B cell (primary cell): ENCODE measurements around the gene EIF3B. TPM values are rescaled to one million over a fixed set of nuclear protein-coding genes. Genes with fewer than 3 reads are reported as not detected.

Experiments used
- ATAC-seq: fragments of 200-7000 bp; cut with Tn5 transposase; one replicate; pipeline ENCODE4 v1.10.0; 2021; ENCODE audit warnings: low read depth, mild to moderate bottlenecking, moderate number of reproducible peaks, moderate library complexity
- CTCF ChIA-PET: fragments of 350-600 bp; sonication (Branson Sonifier 250); formaldehyde crosslinking; loops from one replicate; lab custom pipeline; 2021; ENCODE audit warnings: antibody characterized with exemption, inconsistent platforms; lab: Charles Lee
- POLR2A ChIA-PET: fragments of 350-600 bp; sonication (Branson Sonifier 250); formaldehyde crosslinking; loops from one replicate; lab custom pipeline; 2021; ENCODE audit warnings: antibody characterized with exemption; lab: Charles Lee
- DNase-seq: peaks from one replicate; pipeline ENCODE4 v3.0.0; 2013
- H2AFZ ChIP-seq: 2 replicates; pipeline ENCODE4 v1.6.1; 2012; ENCODE audit warnings: mild to moderate bottlenecking, low read depth, low read length; ENCODE audit not compliant: insufficient read depth, poor library complexity, severe bottlenecking
- H3K27ac ChIP-seq, 2 donors: 1 replicate in 1 of 2; 2 replicates in 1 of 2; pipeline ENCODE4 v1.5.1; 2012 to 2013; ENCODE audit warnings: low read length in 2 of 2, mild to moderate bottlenecking in 2 of 2, moderate library complexity in 1 of 2
- H3K27me3 ChIP-seq, 4 experiments: fragments of 200-600 bp in 1 of 4; sonication (generic) in 1 of 4; replicated peaks in 1 of 4; 1 replicate in 2 of 4; 2 replicates in 2 of 4; pipeline versions ENCODE4 v1.6.1 to v1.7.0; 2013 to 2016; ENCODE audit warnings: low read length in 3 of 4, mild to moderate bottlenecking in 2 of 4, mixed read lengths in 1 of 4, moderate library complexity in 1 of 4; ENCODE audit not compliant: insufficient read depth in 4 of 4, control insufficient read depth in 3 of 4; ENCODE audit errors: control extremely low read depth in 1 of 4
- H3K36me3 ChIP-seq, 2 experiments: replicated peaks in 1 of 2; 1 replicate in 1 of 2; 2 replicates in 1 of 2; pipeline versions ENCODE4 v1.6.1 to v1.7.1; 2013; ENCODE audit warnings: low read length in 1 of 2; ENCODE audit not compliant: insufficient read depth in 2 of 2, control insufficient read depth in 1 of 2; ENCODE audit errors: control extremely low read depth in 1 of 2, extremely low read depth in 1 of 2
- H3K4me1 ChIP-seq, 2 donors: fragments of 200-600 bp in 1 of 2; sonication (generic) in 1 of 2; 1 replicate in 1 of 2; 2 replicates in 1 of 2; pipeline versions ENCODE4 v1.5.1 to v1.6.1; 2013 to 2017; ENCODE audit warnings: low read length in 2 of 2; ENCODE audit not compliant: control insufficient read depth in 2 of 2, insufficient read depth in 2 of 2
- H3K4me2 ChIP-seq: replicated peaks from 2 replicates; pipeline ENCODE3; 2012; ENCODE audit warnings: mild to moderate bottlenecking, low read depth, low read length; ENCODE audit not compliant: poor library complexity, severe bottlenecking
- H3K4me3 ChIP-seq, 5 experiments: fragments of 200-600 bp in 1 of 5; sonication (generic) in 1 of 5; 1 replicate in 3 of 5; 2 replicates in 2 of 5; pipeline versions ENCODE4 v1.5.1 to v1.7.0; 2011 to 2016; ENCODE audit warnings: low read length in 4 of 5, mild to moderate bottlenecking in 4 of 5, low read depth in 2 of 5, control low read depth in 1 of 5, moderate library complexity in 1 of 5; ENCODE audit not compliant: insufficient read depth in 1 of 5; ENCODE audit errors: control extremely low read depth in 1 of 5, extremely low read depth in 1 of 5
- H3K79me2 ChIP-seq: fragments of 200-600 bp; sonication (generic); one replicate; pipeline ENCODE4 v1.6.0; 2016; ENCODE audit warnings: low read length; ENCODE audit not compliant: control insufficient read depth, insufficient read depth
- H3K9ac ChIP-seq: fragments of 200-600 bp; sonication (generic); 2 replicates; pipeline ENCODE4 v1.6.1; 2017; ENCODE audit warnings: mild to moderate bottlenecking, low read length, moderate library complexity
- H3K9me3 ChIP-seq, 3 donors: one replicate each; pipeline versions ENCODE4 v1.6.1 to v1.7.1; 2013; ENCODE audit warnings: low read length in 2 of 3; ENCODE audit not compliant: control insufficient read depth in 2 of 3, insufficient read depth in 1 of 3; ENCODE audit errors: control extremely low read depth in 1 of 3
- H4K20me1 ChIP-seq: 2 replicates; pipeline ENCODE4 v1.6.0; 2012; ENCODE audit warnings: mild to moderate bottlenecking, low read length; ENCODE audit not compliant: insufficient read depth, control insufficient read depth, poor library complexity, severe bottlenecking
- H3K27ac Mint-ChIP-seq: one replicate; pipeline ENCODE4 v1.8.0; 2021; ENCODE audit warnings: mixed read lengths
- H3K27me3 Mint-ChIP-seq: one replicate; pipeline ENCODE4 v1.8.0; 2021; ENCODE audit warnings: mixed read lengths
- H3K4me1 Mint-ChIP-seq: one replicate; pipeline ENCODE4 v1.8.0; 2021; ENCODE audit warnings: mixed read lengths
- H3K4me3 Mint-ChIP-seq: one replicate; pipeline ENCODE4 v1.8.0; 2021; ENCODE audit warnings: mixed read lengths
- H3K9me3 Mint-ChIP-seq: one replicate; pipeline ENCODE4 v1.8.0; 2022; ENCODE audit warnings: mixed read lengths; ENCODE audit not compliant: insufficient read depth
- EZH2 ChIP-seq: IDR thresholded peaks from 2 replicates; pipeline ENCODE4 v1.6.1; 2012; ENCODE audit warnings: borderline replicate concordance, low read depth, mild to moderate bottlenecking, moderate library complexity, low read length; ENCODE audit not compliant: insufficient read depth, poor library complexity, severe bottlenecking
- WGBS: methylation state at CpG from one replicate; pipeline ENCODE4 v1.1.5; 2013; ENCODE audit warnings: missing lambda C conversion rate; ENCODE audit not compliant: insufficient coverage; 5-methylcytosine and 5-hydroxymethylcytosine counted together
- intact Hi-C: fragments of 100-400 bp; cut with micrococcal nuclease; formaldehyde crosslinking; loops from one replicate; pipeline ENCODE4 v1.10.0; 2022
- polyA plus RNA-seq: library from polyadenylated mRNA; depleted of rRNA; stranded (reverse); fragments of >200 nt; gene quantifications from 2 replicates; pipeline ENCODE4 v1.2.3, GENCODE V29; 2012
- total RNA-seq, 2 donors: library from RNA; stranded (reverse); fragments of 120-200 nt in 1 of 2; gene quantifications; 1 replicate in 1 of 2; 2 replicates in 1 of 2; pipeline versions ENCODE4 v1.2.3 to v1.2.4, GENCODE V29; 2013 to 2022
- TF ChIP-seq, protein P1 (sequence below): fragments of 200-600 bp; IDR thresholded peaks from one replicate; pipeline ENCODE4 v1.8.0; 2022; ENCODE audit warnings: antibody characterized with exemption, mild to moderate bottlenecking

EIF3B gene
- total and polyA plus RNA-seq, 2 donors (not counting 1 experiment from before 2014, with no cell fraction given) = 69.3 to 152 TPM

- no peaks in the 10 kb centered on the region for H3K27me3 ChIP-seq
- peak overlapping the region; percentile 86 for H3K27ac Mint-ChIP-seq
- peak overlapping the region; percentile 27 to 72 for H3K27ac ChIP-seq
- ChIA-PET CTCF (interaction anchor here (1.2 to 1.7 kb wide), 5 partner anchors 27 to 305 kb away, joined by 3 to 6 read pairs (median 3); no protein-coding TSS in a partner anchor), POLR2A (interaction anchor here (0.5 to 1.0 kb wide), 4 partner anchors 50 to 614 kb away, joined by 3 to 4 read pairs (median 3); partner anchors contain the start of genes EIF3B, MRM2 and NUDT1)
- H2AFZ ChIP-seq = peak overlapping the region; percentile 82
- H3K9ac ChIP-seq = peak overlapping the region; percentile 84
- intact Hi-C loops = loop anchor here (5.0 kb wide), 2 partner anchors 167 to 228 kb away; partner anchors contain the start of gene TTYH3
- DNase-seq (peak; percentile 52), ATAC-seq (no peak)
- no peaks in the 10 kb centered on the region for H4K20me1 ChIP-seq
- 28% methylated on average over 10 of the region's 12 CpGs for WGBS
- H3K4me3 ChIP-seq = peak overlapping the region; percentile 38 to 83 (median 77)
- H3K9me3 ChIP-seq = peaks cover 0 to 3% (median 0%) of the 10 kb centered on the region in 3 donors
- H3K4me1 Mint-ChIP-seq = peaks cover 58% of the 10 kb centered on the region
- H3K4me3 Mint-ChIP-seq = peak overlapping the region; percentile 82
- H3K9me3 Mint-ChIP-seq = no peaks in the 10 kb centered on the region
- no peak for TF ChIP-seq EZH2
- TF ChIP-seq, protein P1, sequence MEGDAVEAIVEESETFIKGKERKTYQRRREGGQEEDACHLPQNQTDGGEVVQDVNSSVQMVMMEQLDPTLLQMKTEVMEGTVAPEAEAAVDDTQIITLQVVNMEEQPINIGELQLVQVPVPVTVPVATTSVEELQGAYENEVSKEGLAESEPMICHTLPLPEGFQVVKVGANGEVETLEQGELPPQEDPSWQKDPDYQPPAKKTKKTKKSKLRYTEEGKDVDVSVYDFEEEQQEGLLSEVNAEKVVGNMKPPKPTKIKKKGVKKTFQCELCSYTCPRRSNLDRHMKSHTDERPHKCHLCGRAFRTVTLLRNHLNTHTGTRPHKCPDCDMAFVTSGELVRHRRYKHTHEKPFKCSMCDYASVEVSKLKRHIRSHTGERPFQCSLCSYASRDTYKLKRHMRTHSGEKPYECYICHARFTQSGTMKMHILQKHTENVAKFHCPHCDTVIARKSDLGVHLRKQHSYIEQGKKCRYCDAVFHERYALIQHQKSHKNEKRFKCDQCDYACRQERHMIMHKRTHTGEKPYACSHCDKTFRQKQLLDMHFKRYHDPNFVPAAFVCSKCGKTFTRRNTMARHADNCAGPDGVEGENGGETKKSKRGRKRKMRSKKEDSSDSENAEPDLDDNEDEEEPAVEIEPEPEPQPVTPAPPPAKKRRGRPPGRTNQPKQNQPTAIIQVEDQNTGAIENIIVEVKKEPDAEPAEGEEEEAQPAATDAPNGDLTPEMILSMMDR = no peak
- H3K36me3 ChIP-seq = no peaks in the 10 kb centered on the region
- peak overlapping the region; percentile 99 for H3K4me2 ChIP-seq
- H3K4me1 ChIP-seq = peaks cover 37 to 62% of the 10 kb centered on the region in 2 donors
- peaks cover 25% of the 10 kb centered on the region for H3K79me2 ChIP-seq
- no peaks in the 10 kb centered on the region for H3K27me3 Mint-ChIP-seq
These were observed 50.1 kb downstream of the EIF3B start for GRCh38 chr7:2404714-2405119.

- Mint-ChIP-seq H3K4me1 (peaks cover 58% of the 10 kb centered on the region), H3K9me3 (no peaks in the 10 kb centered on the region), H3K27me3 (no peaks in the 10 kb centered on the region), H3K27ac (peak overlapping the region; percentile 86), H3K4me3 (peak overlapping the region; percentile 82)
- Histone ChIP-seq H3K27me3 (no peaks in the 10 kb centered on the region), H3K9me3 (peaks cover 0 to 3% (median 0%) of the 10 kb centered on the region in 3 donors), H4K20me1 (no peaks in the 10 kb centered on the region), H3K36me3 (no peaks in the 10 kb centered on the region), H3K9ac (no peak overlapping the region), H3K4me2 (peak overlapping the region; percentile 99), H3K4me1 (peaks cover 38 to 62% of the 10 kb centered on the region in 2 donors), H3K79me2 (peaks cover 30% of the 10 kb centered on the region), H3K4me3 (peak overlapping the region in 1 of 5 experiments; percentile 42), H2AFZ (peak overlapping the region; percentile 39), H3K27ac (peak overlapping the region; percentile 49 to 65)
- ATAC-seq (no peak), DNase-seq (no peak)
- intact Hi-C loops = loop anchor here (5.0 kb wide), 1 partner anchor 168 kb away; no protein-coding TSS in a partner anchor
- TF ChIP-seq, protein P1 = no peak
- TF ChIP-seq EZH2 = no peak
- ChIA-PET POLR2A (interaction anchor here (0.9 to 1.0 kb wide), 2 partner anchors 51 to 163 kb away, joined by 3 read pairs; partner anchors contain the start of genes EIF3B, MRM2 and NUDT1), CTCF (interaction anchor here (1.2 to 1.7 kb wide), 5 partner anchors 26 to 305 kb away, joined by 3 to 6 read pairs (median 3); no protein-coding TSS in a partner anchor)
- 80% methylated on average over 7 of the region's 10 CpGs for WGBS
These were observed 50.6 kb downstream of the EIF3B start for GRCh38 chr7:2405201-2405600.
